ENCODE data around the gene RHOD. TPM values are rescaled to one million over a fixed set of nuclear protein-coding genes. Genes with fewer than 3 reads are reported as not detected.

Gene RHOD
- total RNA-seq, 3 donors from 2014 or later = 27.2 to 30.5 (median 28.1) TPM

DNA sequence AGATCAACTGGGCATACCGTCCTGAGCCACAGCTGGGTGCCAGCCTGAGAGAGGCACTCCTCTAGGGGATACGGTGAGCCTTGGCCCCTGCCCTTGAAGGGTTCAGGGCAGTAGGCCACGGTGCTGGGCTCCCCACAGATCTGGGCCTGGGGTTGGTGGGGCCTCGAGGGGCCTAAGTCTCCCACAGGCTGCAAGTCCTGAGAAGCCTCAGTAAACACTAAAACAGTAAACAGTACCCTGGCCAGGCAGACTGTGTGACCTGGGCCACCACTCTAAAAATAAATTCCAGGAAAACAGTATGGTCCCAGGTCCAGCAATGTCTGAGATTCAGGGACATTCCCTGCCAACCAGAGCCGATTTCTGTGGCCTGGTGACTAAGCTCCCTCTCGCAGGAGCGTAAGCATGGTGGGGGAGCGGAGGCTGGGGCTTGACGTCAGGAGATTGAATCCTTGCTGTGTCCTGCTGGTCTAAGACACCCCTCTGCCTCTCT, 2.3 kb upstream of the RHOD start:
- TF ChIP-seq POLR2AphosphoS5 (IDR thresholded peaks at IDR 0.05) (no peak), POLR2A (IDR thresholded peaks at IDR 0.05) (no peak)
- TF ChIP-seq, protein P1, sequence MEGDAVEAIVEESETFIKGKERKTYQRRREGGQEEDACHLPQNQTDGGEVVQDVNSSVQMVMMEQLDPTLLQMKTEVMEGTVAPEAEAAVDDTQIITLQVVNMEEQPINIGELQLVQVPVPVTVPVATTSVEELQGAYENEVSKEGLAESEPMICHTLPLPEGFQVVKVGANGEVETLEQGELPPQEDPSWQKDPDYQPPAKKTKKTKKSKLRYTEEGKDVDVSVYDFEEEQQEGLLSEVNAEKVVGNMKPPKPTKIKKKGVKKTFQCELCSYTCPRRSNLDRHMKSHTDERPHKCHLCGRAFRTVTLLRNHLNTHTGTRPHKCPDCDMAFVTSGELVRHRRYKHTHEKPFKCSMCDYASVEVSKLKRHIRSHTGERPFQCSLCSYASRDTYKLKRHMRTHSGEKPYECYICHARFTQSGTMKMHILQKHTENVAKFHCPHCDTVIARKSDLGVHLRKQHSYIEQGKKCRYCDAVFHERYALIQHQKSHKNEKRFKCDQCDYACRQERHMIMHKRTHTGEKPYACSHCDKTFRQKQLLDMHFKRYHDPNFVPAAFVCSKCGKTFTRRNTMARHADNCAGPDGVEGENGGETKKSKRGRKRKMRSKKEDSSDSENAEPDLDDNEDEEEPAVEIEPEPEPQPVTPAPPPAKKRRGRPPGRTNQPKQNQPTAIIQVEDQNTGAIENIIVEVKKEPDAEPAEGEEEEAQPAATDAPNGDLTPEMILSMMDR (IDR thresholded peaks at IDR 0.05) = no peak
- H3K27me3 ChIP-seq = no peaks in the 10 kb centered on the region
- H3K36me3 ChIP-seq = no peaks in the 10 kb centered on the region
- intact Hi-C loops (cut with DNase I; ENCODE audit: low total_unique reads) = no loop called here
- H3K4me3 ChIP-seq = no peak overlapping the region
- H3K9me3 ChIP-seq = no peaks in the 10 kb centered on the region
- H3K27ac ChIP-seq = peak overlapping the region; percentile 70 to 82
- no peak for DNase-seq (ENCODE audit: low spot score in 2 of 2)
- H3K4me1 ChIP-seq = peaks cover 0 to 11% of the 10 kb centered on the region in 2 donors

DNA sequence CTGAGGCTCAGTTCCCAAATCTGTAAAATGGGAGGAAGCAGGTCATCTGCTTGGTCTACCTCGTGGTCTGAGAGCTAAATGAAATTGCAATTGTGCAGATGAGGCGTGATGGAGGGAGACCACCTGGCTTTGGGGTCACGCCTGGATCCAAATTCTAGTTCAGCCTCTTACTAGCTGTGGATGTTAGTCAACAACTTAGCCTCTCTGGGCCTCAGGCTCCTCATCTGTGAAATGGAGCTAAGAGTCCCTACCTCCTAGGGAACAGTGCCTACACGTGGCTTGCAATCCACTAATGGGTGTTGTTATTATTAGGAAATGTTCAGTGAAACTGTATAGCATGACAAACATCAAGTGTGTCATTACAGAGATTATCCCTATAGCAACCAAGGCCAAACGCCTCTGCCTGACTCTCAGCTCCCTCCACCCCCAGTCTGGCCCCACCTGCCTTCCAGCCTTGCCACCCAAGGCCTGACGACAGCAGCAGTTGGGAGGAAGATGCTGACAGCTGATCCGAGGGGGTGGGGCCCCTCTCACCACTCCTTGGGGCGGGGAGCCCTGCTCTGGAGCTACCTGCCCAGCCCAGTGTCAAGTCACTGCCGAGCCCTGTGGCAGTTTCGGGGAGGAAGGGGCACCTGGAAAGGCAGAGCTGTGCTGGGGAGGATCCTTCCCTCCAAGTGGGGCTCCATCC, 1.7 kb upstream of the RHOD start:
- intact Hi-C loops (cut with DNase I; ENCODE audit: low total_unique reads) = no loop called here
- Histone ChIP-seq H3K4me1 (peaks cover 0 to 11% of the 10 kb centered on the region in 2 donors), H3K4me3 (no peak overlapping the region), H3K27me3 (no peaks in the 10 kb centered on the region), H3K36me3 (no peaks in the 10 kb centered on the region), H3K27ac (peak overlapping the region; percentile 70 to 82), H3K9me3 (no peaks in the 10 kb centered on the region)
- peak; percentile 53 to 80 for DNase-seq (ENCODE audit: low spot score in 2 of 2)
- TF ChIP-seq POLR2AphosphoS5 (IDR thresholded peaks at IDR 0.05) (no peak), POLR2A (IDR thresholded peaks at IDR 0.05) (no peak)
- TF ChIP-seq, protein P1 (IDR thresholded peaks at IDR 0.05) = no peak

DNA sequence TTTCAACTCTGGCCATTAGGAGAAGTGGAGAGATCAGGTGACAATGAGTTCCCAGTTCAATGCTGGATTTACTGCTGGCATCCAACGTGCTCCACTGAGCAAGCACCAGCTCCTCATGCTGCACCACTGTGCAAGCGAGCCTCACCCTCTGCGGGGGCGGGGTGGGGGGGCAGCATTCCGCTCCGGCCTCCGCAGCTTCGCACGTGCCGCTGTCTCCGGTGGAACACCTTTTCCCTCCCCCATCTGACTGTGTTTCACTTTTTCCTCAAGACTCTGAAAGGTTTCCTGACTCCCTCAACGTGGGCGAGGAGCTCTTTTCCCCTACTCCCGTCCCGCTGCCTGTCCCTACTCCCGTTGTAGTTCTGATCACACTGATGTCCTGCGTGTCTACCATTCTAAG, 835 bp upstream of the RHOD start:
- DNase-seq (ENCODE audit: low spot score in 2 of 2) = peak in 1 of 2 donors; percentile 37
- Histone ChIP-seq H3K36me3 (no peaks in the 10 kb centered on the region), H3K9me3 (no peaks in the 10 kb centered on the region), H3K4me1 (peaks cover 0 to 11% of the 10 kb centered on the region in 2 donors), H3K27me3 (no peaks in the 10 kb centered on the region), H3K4me3 (peak overlapping the region; percentile 51 to 77 (median 74)), H3K27ac (peak overlapping the region; percentile 80 to 82)
- intact Hi-C loops (cut with DNase I; ENCODE audit: low total_unique reads) = no loop called here
- TF ChIP-seq, protein P1 (IDR thresholded peaks at IDR 0.05) = no peak
- TF ChIP-seq POLR2AphosphoS5 (IDR thresholded peaks at IDR 0.05) (no peak), POLR2A (IDR thresholded peaks at IDR 0.05) (no peak)

DNA sequence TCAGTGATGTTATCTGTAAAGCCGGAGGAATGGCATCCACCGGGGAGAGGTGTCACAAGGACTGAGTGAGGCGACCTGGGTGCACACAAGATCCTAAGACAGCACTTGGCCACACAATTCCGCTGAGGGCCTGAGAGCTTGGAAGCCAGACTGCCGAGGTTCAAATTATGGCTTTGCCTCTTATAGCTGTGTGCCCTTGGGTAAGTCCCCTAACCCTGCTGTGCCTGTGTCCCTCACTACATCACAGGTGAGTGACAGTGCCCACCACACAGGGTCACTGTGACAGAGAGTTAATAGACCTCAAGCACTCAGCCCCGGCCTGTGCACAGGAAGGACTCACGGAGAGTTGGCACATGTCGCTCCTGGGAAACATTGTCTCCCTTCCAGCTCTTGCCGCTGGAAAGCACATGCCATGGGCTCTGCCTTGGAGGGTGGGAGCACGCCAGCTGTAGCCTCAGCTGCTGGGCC, 592 bp downstream of the RHOD start:
- Histone ChIP-seq H3K27ac (peak overlapping the region; percentile 80 to 82), H3K4me1 (peaks cover 0 to 11% of the 10 kb centered on the region in 2 donors), H3K4me3 (peak overlapping the region; percentile 51 to 77 (median 74)), H3K9me3 (no peaks in the 10 kb centered on the region), H3K27me3 (no peaks in the 10 kb centered on the region), H3K36me3 (no peaks in the 10 kb centered on the region)
- TF ChIP-seq POLR2AphosphoS5 (IDR thresholded peaks at IDR 0.05) = no peak
- no peak for TF ChIP-seq POLR2A (IDR thresholded peaks at IDR 0.05)
- TF ChIP-seq, protein P1 (IDR thresholded peaks at IDR 0.05) = no peak
- intact Hi-C loops (cut with DNase I; ENCODE audit: low total_unique reads) = no loop called here
- DNase-seq (ENCODE audit: low spot score in 2 of 2) = no peak

DNA sequence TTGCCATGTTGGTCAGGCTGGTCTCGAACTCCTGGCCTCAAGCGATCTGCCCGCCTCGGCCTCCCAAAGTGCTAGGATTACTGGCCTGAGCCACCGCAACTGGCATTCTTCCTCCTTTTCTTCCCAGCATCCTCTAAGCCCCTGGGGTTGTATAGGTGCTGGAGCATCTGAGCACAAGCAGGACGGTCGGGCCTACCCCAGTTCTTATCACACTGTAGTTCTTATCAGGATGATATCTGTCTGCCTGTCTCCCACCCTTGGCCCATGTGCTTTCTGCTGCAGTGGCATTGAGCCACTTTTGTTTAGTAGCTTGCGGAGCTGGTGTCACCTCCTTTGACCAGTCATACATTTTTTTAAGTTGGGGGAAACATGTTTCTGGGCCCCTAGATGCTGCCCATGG, 1.9 kb downstream of the RHOD start:
- Histone ChIP-seq H3K27ac (no peak overlapping the region), H3K9me3 (no peaks in the 10 kb centered on the region), H3K4me1 (peaks cover 0 to 11% of the 10 kb centered on the region in 2 donors), H3K4me3 (no peak overlapping the region), H3K36me3 (no peaks in the 10 kb centered on the region), H3K27me3 (no peaks in the 10 kb centered on the region)
- intact Hi-C loops (cut with DNase I; ENCODE audit: low total_unique reads) = no loop called here
- TF ChIP-seq POLR2A (IDR thresholded peaks at IDR 0.05) (no peak), POLR2AphosphoS5 (IDR thresholded peaks at IDR 0.05) (no peak)
- TF ChIP-seq, protein P1 (IDR thresholded peaks at IDR 0.05) = no peak
- no peak for DNase-seq (ENCODE audit: low spot score in 2 of 2)
